HG02981 (cell line): ENCODE data around the gene MAGEC3.

Experiments
- ATAC-seq: cut with Tn5 transposase; IDR thresholded peaks from one replicate; pipeline ENCODE4 v1.9.1; 2021; ENCODE audit warnings: mild to moderate bottlenecking, moderate library complexity; ENCODE audit not compliant: unreplicated experiment

The MAGEC3 gene

GRCh38 chrX:141945426-141945825, 107.3 kb downstream of the MAGEC3 start:
- no peak for ATAC-seq

DNA sequence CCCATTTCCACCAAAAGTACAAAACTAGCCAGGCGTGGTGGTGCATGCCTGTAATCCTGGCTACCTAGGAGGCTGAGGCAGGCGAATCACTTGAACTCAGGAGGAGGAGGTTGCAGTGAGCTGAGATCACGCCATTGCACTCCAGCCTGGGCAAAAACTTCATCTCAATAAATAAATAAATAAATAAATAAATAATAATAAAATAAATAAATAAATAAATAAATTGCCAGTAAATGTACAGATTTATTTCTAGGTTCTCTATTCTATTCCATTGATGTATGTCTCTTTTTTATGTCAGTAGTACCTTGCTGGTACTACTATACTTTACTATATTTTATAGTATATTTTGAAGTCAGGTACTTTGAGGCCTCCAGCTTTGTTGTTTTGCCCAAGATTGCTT, 109.2 kb downstream of the MAGEC3 start:
- ATAC-seq = no peak
